ENCODE measurements around the gene CENPB. TPM values are rescaled to one million over a fixed set of nuclear protein-coding genes. Genes with fewer than 3 reads are reported as not detected.

Gene CENPB
- polyA plus RNA-seq, 1 donor from 2014 or later = 37.9 TPM

- H3K4me2 ChIP-seq (ENCODE audit: low read length) = peak overlapping the region; percentile 84
- no peak for TF ChIP-seq SMC3 (conservative IDR thresholded peaks at IDR 0.05; ENCODE audit: poor library complexity)
- no peak for TF ChIP-seq RAD21 (conservative IDR thresholded peaks at IDR 0.05)
- no peak for TF ChIP-seq CTCF (IDR thresholded peaks at IDR 0.05; ENCODE audit: poor library complexity, severe bottlenecking)
- TF ChIP-seq POLR2AphosphoS5 (IDR thresholded peaks at IDR 0.05) = no peak
- TF ChIP-seq REST (IDR thresholded peaks at IDR 0.05; ENCODE audit: borderline replicate concordance) = no peak
- no peak for TF ChIP-seq EZH2 (IDR thresholded peaks at IDR 0.05; ENCODE audit: borderline replicate concordance, insufficient read depth, low read length, poor library complexity, severe bottlenecking)
- no peak for TF ChIP-seq EP300 (conservative IDR thresholded peaks at IDR 0.05; ENCODE audit: poor library complexity, severe bottlenecking)
- no peak for TF ChIP-seq MXI1 (conservative IDR thresholded peaks at IDR 0.05; ENCODE audit: poor library complexity, severe bottlenecking)
- no peak for TF ChIP-seq TAF1 (IDR thresholded peaks at IDR 0.05; ENCODE audit: low read depth)
- H3K4me3 ChIP-seq (ENCODE audit: low read length) = peak overlapping the region; percentile 65
- H3F3A ChIP-seq (ENCODE audit: insufficient read depth, low read length, poor library complexity, severe bottlenecking) = no peaks in the 10 kb centered on the region
- H3K9me3 ChIP-seq (ENCODE audit: low read length) = no peaks in the 10 kb centered on the region
- peaks cover 10% of the 10 kb centered on the region for H3K79me2 ChIP-seq (replicated peaks; ENCODE audit: insufficient read depth, low read length)
- peak overlapping the region; percentile 49 for H3K9ac ChIP-seq (ENCODE audit: low read length)
- H3K27ac ChIP-seq (ENCODE audit: low read length) = peak overlapping the region; percentile 56
- no peaks in the 10 kb centered on the region for H3K9me2 ChIP-seq (ENCODE audit: insufficient read depth, low read length)
- H4K20me1 ChIP-seq (ENCODE audit: insufficient read depth) = no peaks in the 10 kb centered on the region
- H2AFZ ChIP-seq (ENCODE audit: low read depth, low read length) = peak overlapping the region; percentile 73
- H3K36me3 ChIP-seq (ENCODE audit: insufficient read depth, low read length) = no peaks in the 10 kb centered on the region
- no peaks in the 10 kb centered on the region for H3K27me3 ChIP-seq (ENCODE audit: insufficient read depth, low read depth, low read length)
These were observed 929 bp upstream of the CENPB start for GRCh38 chr20:3787324-3788014.

GRCh38 chr20:3786126-3786484, 435 bp downstream of the CENPB start:
- Histone ChIP-seq H3K4me3 (ENCODE audit: low read length) (peak overlapping the region; percentile 82), H4K20me1 (ENCODE audit: insufficient read depth) (no peaks in the 10 kb centered on the region), H3K9me3 (ENCODE audit: low read length) (no peaks in the 10 kb centered on the region), H3K36me3 (ENCODE audit: insufficient read depth, low read length) (no peaks in the 10 kb centered on the region), H3F3A (ENCODE audit: insufficient read depth, low read length, poor library complexity, severe bottlenecking) (no peaks in the 10 kb centered on the region), H2AFZ (ENCODE audit: low read depth, low read length) (peak overlapping the region; percentile 27), H3K27ac (ENCODE audit: low read length) (peak overlapping the region; percentile 79), H3K4me2 (ENCODE audit: low read length) (peak overlapping the region; percentile 55), H3K9ac (ENCODE audit: low read length) (peak overlapping the region; percentile 75), H3K79me2 (replicated peaks; ENCODE audit: insufficient read depth, low read length) (peaks cover 10% of the 10 kb centered on the region), H3K27me3 (ENCODE audit: insufficient read depth, low read depth, low read length) (no peaks in the 10 kb centered on the region), H3K9me2 (ENCODE audit: insufficient read depth, low read length) (no peaks in the 10 kb centered on the region)
- TF ChIP-seq POLR2AphosphoS5 (IDR thresholded peaks at IDR 0.05) (no peak), MXI1 (conservative IDR thresholded peaks at IDR 0.05; ENCODE audit: poor library complexity, severe bottlenecking) (peak; percentile 38), SMC3 (conservative IDR thresholded peaks at IDR 0.05; ENCODE audit: poor library complexity) (peak; percentile 10), EZH2 (IDR thresholded peaks at IDR 0.05; ENCODE audit: borderline replicate concordance, insufficient read depth, low read length, poor library complexity, severe bottlenecking) (no peak), RAD21 (conservative IDR thresholded peaks at IDR 0.05) (no peak), TAF1 (IDR thresholded peaks at IDR 0.05; ENCODE audit: low read depth) (no peak), CTCF (IDR thresholded peaks at IDR 0.05; ENCODE audit: poor library complexity, severe bottlenecking) (peak; percentile 12)

Data from neural cell (in vitro differentiated cells).